Trophoblast cell (in vitro differentiated cells and primary cell): Measurements from ENCODE around the gene CEP170.
"Not testable (repeated sequence)": the region's sequence is repeated elsewhere in the genome, so short reads cannot be mapped to it uniquely, and the experiment has no call there.

Source experiments
- DNase-seq, 2 donors: peaks; one replicate each; pipeline ENCODE4 v3.0.0-alpha.2; 2016
- H2AFZ ChIP-seq: 2 replicates; pipeline ENCODE4 v1.6.1; 2013; ENCODE audit warnings: low read length, moderate library complexity, mild to moderate bottlenecking; ENCODE audit not compliant: insufficient read depth, poor library complexity
- H2AK5ac ChIP-seq: 2 replicates; pipeline ENCODE4 v1.6.1; 2013; ENCODE audit warnings: mild to moderate bottlenecking, low read length
- H2BK120ac ChIP-seq: 2 replicates; pipeline ENCODE4 v1.6.1; 2013; ENCODE audit warnings: low read length, mild to moderate bottlenecking, moderate library complexity; ENCODE audit not compliant: insufficient read depth, poor library complexity
- H2BK12ac ChIP-seq: 2 replicates; pipeline ENCODE4 v1.6.1; 2013; ENCODE audit warnings: mild to moderate bottlenecking, low read length, moderate library complexity
- H2BK5ac ChIP-seq: 2 replicates; pipeline ENCODE4 v1.6.1; 2013; ENCODE audit warnings: low read length, low read depth, moderate library complexity, mild to moderate bottlenecking; ENCODE audit not compliant: poor library complexity
- H3K14ac ChIP-seq: 2 replicates; pipeline ENCODE4 v1.6.1; 2013; ENCODE audit warnings: mild to moderate bottlenecking, low read length
- H3K18ac ChIP-seq: 2 replicates; pipeline ENCODE4 v1.6.1; 2013; ENCODE audit warnings: mild to moderate bottlenecking, low read length
- H3K23ac ChIP-seq: 2 replicates; pipeline ENCODE4 v1.6.1; 2013; ENCODE audit warnings: low read length
- H3K27ac ChIP-seq: 2 replicates; pipeline ENCODE4 v1.5.1; 2013; ENCODE audit warnings: low read depth, mild to moderate bottlenecking, inconsistent platforms, low read length, moderate library complexity
- H3K27me3 ChIP-seq: 2 replicates; pipeline ENCODE4 v1.6.1; 2013; ENCODE audit warnings: inconsistent platforms, mild to moderate bottlenecking, low read length, moderate library complexity; ENCODE audit not compliant: insufficient read depth
- H3K36me3 ChIP-seq, 2 experiments: 1 replicate in 1 of 2; 2 replicates in 1 of 2; pipeline ENCODE4 v1.6.1; 2013; ENCODE audit warnings: low read length in 2 of 2, mild to moderate bottlenecking in 2 of 2, moderate library complexity in 1 of 2; ENCODE audit not compliant: insufficient read depth in 2 of 2, control insufficient read depth in 1 of 2
- H3K4ac ChIP-seq: 2 replicates; pipeline ENCODE4 v1.6.1; 2013; ENCODE audit warnings: low read depth, mild to moderate bottlenecking, low read length, moderate library complexity
- H3K4me1 ChIP-seq, 2 experiments: 1 replicate in 1 of 2; 2 replicates in 1 of 2; pipeline ENCODE4 v1.6.1; 2013; ENCODE audit warnings: low read length in 2 of 2, mild to moderate bottlenecking in 2 of 2, moderate library complexity in 1 of 2; ENCODE audit not compliant: insufficient read depth in 2 of 2, control insufficient read depth in 1 of 2
- H3K4me2 ChIP-seq: 2 replicates; pipeline ENCODE4 v1.6.1; 2013; ENCODE audit warnings: inconsistent platforms, mild to moderate bottlenecking, low read length, moderate library complexity
- H3K4me3 ChIP-seq: 2 replicates; pipeline ENCODE4 v1.5.1; 2013; ENCODE audit warnings: mild to moderate bottlenecking, low read depth, low read length, inconsistent platforms
- H3K79me1 ChIP-seq: one replicate; pipeline ENCODE4 v1.6.1; 2013; ENCODE audit warnings: low read length
- H3K79me2 ChIP-seq: 2 replicates; pipeline ENCODE4 v1.6.1; 2013; ENCODE audit warnings: low read length, mild to moderate bottlenecking; ENCODE audit not compliant: control insufficient read depth, insufficient read depth, poor library complexity
- H3K9ac ChIP-seq: 2 replicates; pipeline ENCODE4 v1.6.1; 2013; ENCODE audit warnings: mild to moderate bottlenecking, low read length
- H3K9me3 ChIP-seq: 2 replicates; pipeline ENCODE4 v1.6.1; 2013; ENCODE audit warnings: low read depth, mild to moderate bottlenecking, control low read depth, inconsistent platforms, low read length; ENCODE audit not compliant: insufficient read depth
- H4K12ac ChIP-seq: 2 replicates; pipeline ENCODE4 v1.6.1; 2013; ENCODE audit warnings: low read depth, mild to moderate bottlenecking, low read length, moderate library complexity
- H4K8ac ChIP-seq: 2 replicates; pipeline ENCODE4 v1.6.1; 2013; ENCODE audit warnings: low read depth, mild to moderate bottlenecking, low read length, moderate library complexity
- H4K91ac ChIP-seq: one replicate; pipeline ENCODE4 v1.6.1; 2013; ENCODE audit warnings: low read depth, mild to moderate bottlenecking, low read length, moderate library complexity
- WGBS: extraction: QIAGEN DNeasy Blood & Tissue Kit; methylation state at CpG from one replicate; pipeline ENCODE4 v1.1.7; 2013; ENCODE audit warnings: missing lambda C conversion rate; ENCODE audit not compliant: insufficient read length, insufficient coverage; ENCODE audit errors: extremely low coverage; 5-methylcytosine and 5-hydroxymethylcytosine counted together

Gene CEP170

GRCh38 chr1:243205026-243205501 is 50.0 kb downstream of the CEP170 start:
- not testable (repeated sequence) for H3K36me3 ChIP-seq, H4K8ac ChIP-seq, H2AK5ac ChIP-seq, H3K4me3 ChIP-seq, H4K91ac ChIP-seq, H2BK120ac ChIP-seq, H3K79me1 ChIP-seq, H3K4ac ChIP-seq, H3K14ac ChIP-seq, H3K79me2 ChIP-seq, H4K12ac ChIP-seq, H3K9me3 ChIP-seq, H3K9ac ChIP-seq, H2BK5ac ChIP-seq, H3K23ac ChIP-seq, H2BK12ac ChIP-seq, H3K4me1 ChIP-seq, H3K18ac ChIP-seq, H2AFZ ChIP-seq, H3K27me3 ChIP-seq
- H3K27ac ChIP-seq: peak overlapping the region; percentile 65
- peak overlapping the region; percentile 41 for H3K4me2 ChIP-seq
- peak; percentile 38 to 87 for DNase-seq
- WGBS: no CpG with 5 or more reads among the region's 3 CpGs

GRCh38 chr1:243204336-243204735 is 50.7 kb downstream of the CEP170 start:
- not testable (repeated sequence) for H4K91ac ChIP-seq, H3K23ac ChIP-seq, H3K18ac ChIP-seq, H3K14ac ChIP-seq, H3K36me3 ChIP-seq, H4K8ac ChIP-seq, H2BK12ac ChIP-seq, H3K27ac ChIP-seq, H3K4ac ChIP-seq, H3K4me3 ChIP-seq, H3K79me1 ChIP-seq, H3K4me2 ChIP-seq, H2AK5ac ChIP-seq, H2BK5ac ChIP-seq, H2AFZ ChIP-seq, H2BK120ac ChIP-seq, H3K9me3 ChIP-seq, H3K79me2 ChIP-seq, H3K9ac ChIP-seq, H3K4me1 ChIP-seq, H4K12ac ChIP-seq, H3K27me3 ChIP-seq
- WGBS: no CpG with 5 or more reads among the region's 1 CpG
- DNase-seq: peak in 1 of 2 donors; percentile 51

GRCh38 chr1:243203196-243203595 is 51.9 kb downstream of the CEP170 start:
- not testable (repeated sequence) for H3K23ac ChIP-seq, DNase-seq, H2BK5ac ChIP-seq, H3K4me1 ChIP-seq, H2BK12ac ChIP-seq, H3K18ac ChIP-seq, H2BK120ac ChIP-seq, H3K36me3 ChIP-seq, H3K27ac ChIP-seq, H4K91ac ChIP-seq, H3K27me3 ChIP-seq, H2AK5ac ChIP-seq, H3K79me1 ChIP-seq, H3K9me3 ChIP-seq, H2AFZ ChIP-seq, H3K9ac ChIP-seq, H4K12ac ChIP-seq, H3K4me2 ChIP-seq, H3K14ac ChIP-seq, H3K79me2 ChIP-seq, H3K4me3 ChIP-seq, H4K8ac ChIP-seq, H3K4ac ChIP-seq
- no CpG with 5 or more reads among the region's 4 CpGs for WGBS

DNA sequence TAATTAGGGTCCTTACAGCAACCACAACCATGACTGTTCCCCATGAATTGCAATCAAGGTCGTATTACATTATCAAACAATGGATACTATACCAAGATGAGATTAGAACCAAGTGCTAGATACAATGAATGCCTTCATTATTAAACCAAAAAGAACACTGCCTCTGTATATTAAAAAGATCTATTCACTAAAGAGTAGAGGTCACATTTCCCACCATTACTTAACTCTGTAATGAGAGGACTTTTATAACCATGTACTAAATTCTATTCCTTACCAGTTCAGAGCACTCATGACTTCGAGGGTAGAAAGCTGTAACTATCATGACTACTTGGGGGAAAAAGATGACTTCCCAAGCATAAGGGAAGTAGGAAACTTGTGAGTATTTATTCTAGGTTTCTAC is 53.8 kb downstream of the CEP170 start:
- H3K4me3 ChIP-seq, H3K9ac ChIP-seq, H3K9me3 ChIP-seq, H3K23ac ChIP-seq, H4K91ac ChIP-seq, H3K14ac ChIP-seq, DNase-seq, H4K12ac ChIP-seq, H3K4me2 ChIP-seq, H2AK5ac ChIP-seq, H3K79me2 ChIP-seq, H3K4ac ChIP-seq, H3K36me3 ChIP-seq, H3K4me1 ChIP-seq, H4K8ac ChIP-seq, H3K27me3 ChIP-seq, H3K27ac ChIP-seq, H2BK120ac ChIP-seq, H2AFZ ChIP-seq, H3K18ac ChIP-seq, H2BK5ac ChIP-seq, H2BK12ac ChIP-seq, H3K79me1 ChIP-seq: not testable (repeated sequence)
- no CpG with 5 or more reads among the region's 2 CpGs for WGBS
